GM21447 (cell line): ENCODE data around the gene XPO1.
A peak's percentile ranks its signal among the peaks of the same experiment; 100 is the strongest.
"Not testable (repeated sequence)": the region's sequence is repeated elsewhere in the genome, so short reads cannot be mapped to it uniquely, and the experiment has no call there.

Experiments
- ATAC-seq: cut with Tn5 transposase; IDR thresholded peaks from one replicate; pipeline ENCODE4 v1.9.1; 2021; ENCODE audit not compliant: unreplicated experiment

XPO1 gene, protein sequence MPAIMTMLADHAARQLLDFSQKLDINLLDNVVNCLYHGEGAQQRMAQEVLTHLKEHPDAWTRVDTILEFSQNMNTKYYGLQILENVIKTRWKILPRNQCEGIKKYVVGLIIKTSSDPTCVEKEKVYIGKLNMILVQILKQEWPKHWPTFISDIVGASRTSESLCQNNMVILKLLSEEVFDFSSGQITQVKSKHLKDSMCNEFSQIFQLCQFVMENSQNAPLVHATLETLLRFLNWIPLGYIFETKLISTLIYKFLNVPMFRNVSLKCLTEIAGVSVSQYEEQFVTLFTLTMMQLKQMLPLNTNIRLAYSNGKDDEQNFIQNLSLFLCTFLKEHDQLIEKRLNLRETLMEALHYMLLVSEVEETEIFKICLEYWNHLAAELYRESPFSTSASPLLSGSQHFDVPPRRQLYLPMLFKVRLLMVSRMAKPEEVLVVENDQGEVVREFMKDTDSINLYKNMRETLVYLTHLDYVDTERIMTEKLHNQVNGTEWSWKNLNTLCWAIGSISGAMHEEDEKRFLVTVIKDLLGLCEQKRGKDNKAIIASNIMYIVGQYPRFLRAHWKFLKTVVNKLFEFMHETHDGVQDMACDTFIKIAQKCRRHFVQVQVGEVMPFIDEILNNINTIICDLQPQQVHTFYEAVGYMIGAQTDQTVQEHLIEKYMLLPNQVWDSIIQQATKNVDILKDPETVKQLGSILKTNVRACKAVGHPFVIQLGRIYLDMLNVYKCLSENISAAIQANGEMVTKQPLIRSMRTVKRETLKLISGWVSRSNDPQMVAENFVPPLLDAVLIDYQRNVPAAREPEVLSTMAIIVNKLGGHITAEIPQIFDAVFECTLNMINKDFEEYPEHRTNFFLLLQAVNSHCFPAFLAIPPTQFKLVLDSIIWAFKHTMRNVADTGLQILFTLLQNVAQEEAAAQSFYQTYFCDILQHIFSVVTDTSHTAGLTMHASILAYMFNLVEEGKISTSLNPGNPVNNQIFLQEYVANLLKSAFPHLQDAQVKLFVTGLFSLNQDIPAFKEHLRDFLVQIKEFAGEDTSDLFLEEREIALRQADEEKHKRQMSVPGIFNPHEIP (N-terminal part only)

DNA sequence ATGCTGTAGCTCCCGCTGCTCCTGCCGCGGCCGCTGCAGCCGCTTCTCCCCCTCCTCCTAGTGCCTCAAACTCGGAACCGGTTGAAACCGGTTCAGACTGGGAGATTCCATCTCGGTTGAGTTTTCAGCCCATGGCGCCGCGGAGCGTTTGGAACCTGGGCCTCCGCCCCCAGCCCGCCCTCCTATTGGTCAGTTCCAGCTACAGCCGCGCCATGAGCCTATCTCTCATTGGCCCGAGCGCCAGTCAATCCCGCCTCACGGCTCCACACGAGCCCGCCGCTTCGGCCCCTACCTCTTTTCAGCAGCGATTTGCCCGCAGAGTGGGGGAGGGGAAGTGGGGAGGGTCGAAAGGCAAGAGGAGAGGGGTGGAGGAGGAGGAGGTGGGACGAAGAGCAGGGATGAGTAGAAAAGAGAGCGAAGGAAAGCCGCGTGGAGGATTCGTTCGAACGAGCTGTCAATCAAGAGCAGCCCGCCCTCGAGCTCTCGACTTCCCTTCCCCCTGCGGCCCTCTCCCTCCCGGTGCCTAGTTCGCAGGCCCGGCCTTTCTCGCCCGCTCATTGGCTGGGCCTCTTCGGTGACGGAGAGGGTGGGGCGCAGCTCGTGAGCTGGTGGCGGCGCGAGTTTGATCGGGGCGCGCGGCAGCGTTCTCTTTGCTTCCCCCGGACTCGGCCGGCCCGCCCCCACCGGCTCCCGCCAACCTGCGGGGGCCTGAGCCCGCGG, at the start of gene XPO1:
Gene XPO1, minus strand, starts transcription at position 157 of the 720 bp plus-strand sequence. CDS start 4,459 bp downstream, outside the sequence.
- ATAC-seq, result peak; percentile 70

DNA sequence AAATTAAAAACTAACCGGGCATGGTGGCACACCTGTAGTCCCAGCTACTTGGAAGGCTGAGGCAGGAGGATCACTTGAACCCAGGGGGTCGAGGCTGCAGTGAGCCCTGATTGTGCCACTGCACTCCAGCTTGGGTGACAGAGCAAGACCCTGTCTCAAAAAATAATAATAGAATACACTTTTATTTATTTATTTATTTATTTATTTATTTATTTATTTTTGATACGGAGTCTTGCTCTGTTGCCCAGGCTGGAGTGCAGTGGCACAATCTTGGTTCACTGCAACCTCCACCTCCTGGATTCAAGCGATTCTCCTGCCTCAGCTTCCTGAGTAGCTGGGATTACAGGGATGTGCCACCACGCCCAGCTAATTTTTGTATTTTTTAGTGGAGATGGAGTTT, 48.8 kb upstream of the XPO1 start:
- not testable (repeated sequence) for ATAC-seq

DNA sequence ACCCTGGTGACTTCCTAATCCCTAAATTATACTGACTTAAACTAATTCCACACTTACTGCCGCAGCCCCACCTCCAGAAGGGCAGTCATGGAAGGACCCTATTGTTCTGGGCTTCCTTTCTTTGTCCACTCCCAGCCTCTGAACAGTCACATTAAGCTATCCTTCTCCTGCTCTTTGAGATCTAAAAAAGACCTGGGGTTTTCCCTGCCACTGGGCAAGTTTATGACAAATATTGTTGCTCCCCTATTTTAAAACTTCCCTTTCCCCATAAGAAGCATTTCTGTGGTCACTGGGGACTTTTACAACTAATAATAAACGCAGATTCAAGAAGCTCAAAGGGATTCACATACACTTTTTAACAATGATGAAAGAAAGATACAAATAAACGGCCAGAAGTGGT, 47.2 kb upstream of the XPO1 start:
- no peak for ATAC-seq

DNA sequence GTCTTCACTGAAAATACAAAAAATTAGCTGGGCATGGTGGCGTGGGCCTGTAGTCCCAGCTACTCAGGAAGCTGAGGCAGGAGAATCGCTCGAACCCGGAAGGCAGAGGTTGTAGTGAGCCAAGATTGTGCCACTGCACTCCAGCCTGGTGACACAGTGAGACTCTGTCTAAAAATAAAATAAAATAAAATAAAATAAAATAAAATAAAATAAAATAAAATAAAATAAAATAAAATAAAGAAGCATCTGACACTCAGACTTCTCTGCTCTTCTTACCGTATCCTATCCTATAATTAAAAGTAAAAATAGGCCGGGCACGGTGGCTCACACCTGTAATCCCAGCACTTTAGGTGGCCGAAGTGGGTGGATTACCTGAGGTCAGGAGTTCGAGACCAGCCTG, 46.2 kb upstream of the XPO1 start:
- ATAC-seq, result not testable (repeated sequence)

DNA sequence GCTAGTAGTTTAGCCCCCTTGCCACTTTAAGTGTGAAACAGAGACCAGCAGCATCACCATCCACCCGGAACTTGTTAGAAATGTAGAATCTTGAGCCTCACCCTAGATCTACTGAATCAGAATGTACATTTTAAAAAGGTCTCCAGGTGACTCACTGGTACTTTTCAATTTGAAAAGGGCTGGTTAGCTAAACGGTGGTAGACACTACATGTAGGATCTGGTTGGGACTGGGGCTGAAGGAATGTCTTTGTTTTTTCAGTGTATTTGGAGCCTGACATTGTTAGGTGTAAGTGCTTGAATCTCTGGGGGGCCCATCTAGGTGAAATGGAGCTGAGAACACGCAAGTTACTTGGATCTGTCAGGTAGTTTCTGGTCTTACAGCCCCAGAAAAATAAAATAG, 44.0 kb upstream of the XPO1 start:
- ATAC-seq, result no peak

DNA sequence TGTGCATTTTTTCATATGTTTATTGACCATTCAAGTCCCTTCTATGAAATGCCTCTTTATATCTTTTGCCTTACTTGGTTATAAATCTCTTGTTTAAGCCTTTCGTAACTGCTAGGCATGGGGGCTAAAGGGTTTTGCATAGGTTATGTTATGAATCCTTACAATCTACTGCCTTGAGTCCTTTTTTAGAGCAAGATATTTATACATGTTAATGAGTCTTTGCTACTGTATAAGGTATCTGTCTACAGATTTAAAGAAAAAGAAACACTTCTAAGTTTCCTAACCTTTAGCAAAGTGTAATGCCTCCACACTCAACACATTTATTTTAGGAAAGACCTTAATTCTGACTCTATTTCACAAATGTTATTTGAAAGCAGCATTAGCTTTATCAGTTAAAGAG, 43.6 kb upstream of the XPO1 start:
- ATAC-seq, result no peak

DNA sequence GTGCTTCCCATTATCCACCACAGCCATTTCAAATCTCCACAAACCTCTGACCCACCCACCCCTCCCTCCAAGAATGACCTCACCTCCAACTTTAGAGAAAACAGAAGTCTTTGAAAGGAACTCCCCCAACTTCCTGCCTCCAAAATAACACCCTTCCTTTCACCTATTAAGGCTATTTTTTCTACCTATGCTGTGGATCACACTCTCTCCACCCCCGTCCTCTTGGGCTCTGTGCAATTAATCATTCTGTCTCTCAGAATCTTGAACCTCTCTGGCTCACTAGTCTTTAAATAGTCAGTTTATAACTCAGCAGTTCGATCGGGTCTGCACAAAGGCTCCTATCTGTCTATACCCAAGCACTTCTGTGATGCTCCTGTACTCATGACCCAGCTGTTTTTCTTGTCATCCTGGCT, 37.3 kb upstream of the XPO1 start:
- ATAC-seq, result no peak

DNA sequence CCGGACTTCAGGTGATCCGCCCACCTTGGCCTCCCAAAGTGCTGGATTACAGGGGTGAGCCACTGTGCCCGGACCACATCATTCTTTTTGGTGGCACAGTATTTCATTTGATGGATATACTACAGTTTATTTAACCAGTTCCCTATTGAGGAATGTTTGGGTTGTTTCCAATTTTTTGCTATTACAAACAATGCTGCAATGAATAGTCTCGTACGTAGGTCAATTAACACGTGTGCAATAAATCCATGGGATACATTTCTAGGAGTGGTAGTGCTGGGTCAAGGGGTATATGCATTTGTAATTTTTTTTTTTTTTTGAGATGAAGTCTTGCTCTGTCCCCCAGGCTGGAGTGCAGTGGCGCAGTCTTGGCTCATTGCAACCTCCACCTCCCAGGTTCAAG, 28.4 kb upstream of the XPO1 start:
- no peak for ATAC-seq

DNA sequence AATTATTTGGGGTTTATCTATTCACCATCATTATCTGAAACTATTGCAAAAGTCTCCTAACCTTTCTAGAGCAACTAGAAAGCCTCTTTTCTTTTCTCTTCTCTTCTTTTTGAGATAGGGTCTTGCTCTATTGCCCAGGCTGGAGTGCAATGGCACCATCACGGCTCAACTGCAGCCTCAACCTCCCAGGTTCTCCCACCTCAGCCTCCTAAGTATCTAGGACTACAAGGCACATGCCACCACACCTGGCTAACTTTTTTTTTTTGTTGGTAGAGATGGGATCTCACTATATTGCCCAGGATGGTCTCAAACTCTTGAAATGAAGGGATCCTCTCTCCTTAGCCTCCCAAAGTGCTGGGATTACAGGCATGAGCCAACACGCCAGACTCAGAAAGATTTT, 24.5 kb upstream of the XPO1 start:
- no peak for ATAC-seq

DNA sequence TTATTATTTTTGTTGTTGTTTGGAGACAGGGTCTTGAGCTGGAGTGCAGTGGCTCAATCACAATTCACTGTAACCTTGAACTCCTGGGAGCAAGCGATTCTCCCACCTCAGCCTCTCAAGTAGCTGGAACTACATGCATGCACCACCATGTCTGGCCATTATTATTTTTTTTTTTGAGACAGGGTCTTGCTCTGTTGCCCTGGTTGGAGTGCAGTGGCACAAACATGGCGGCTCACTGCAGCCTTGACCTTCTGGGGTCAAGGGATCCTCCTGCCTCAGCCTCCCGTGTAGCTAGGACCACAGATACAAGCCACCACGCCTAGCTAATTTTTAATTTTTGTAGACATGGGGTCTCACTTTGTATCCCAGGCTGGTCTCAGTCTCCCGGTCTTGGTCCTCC, 20.0 kb upstream of the XPO1 start:
- ATAC-seq, result no peak

DNA sequence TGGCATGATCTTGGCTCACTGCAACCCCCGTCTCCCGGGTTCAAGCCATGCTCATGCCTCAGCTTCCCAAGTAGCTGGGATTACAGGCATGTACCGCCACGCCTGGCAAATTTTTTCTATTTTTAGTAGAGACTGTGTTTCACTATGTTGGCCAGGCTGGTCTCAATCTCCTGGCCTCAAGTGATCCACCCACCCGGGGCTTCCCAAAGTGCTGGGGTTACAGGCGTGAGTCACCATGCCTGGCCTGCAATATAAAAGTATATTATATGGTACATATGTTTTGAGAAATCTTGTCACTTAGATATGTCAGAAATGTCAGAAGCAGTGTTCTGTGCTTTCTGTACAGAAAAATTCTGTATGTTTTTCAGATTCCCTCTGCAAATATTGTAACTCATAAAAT, 19.2 kb upstream of the XPO1 start:
- ATAC-seq, result no peak

DNA sequence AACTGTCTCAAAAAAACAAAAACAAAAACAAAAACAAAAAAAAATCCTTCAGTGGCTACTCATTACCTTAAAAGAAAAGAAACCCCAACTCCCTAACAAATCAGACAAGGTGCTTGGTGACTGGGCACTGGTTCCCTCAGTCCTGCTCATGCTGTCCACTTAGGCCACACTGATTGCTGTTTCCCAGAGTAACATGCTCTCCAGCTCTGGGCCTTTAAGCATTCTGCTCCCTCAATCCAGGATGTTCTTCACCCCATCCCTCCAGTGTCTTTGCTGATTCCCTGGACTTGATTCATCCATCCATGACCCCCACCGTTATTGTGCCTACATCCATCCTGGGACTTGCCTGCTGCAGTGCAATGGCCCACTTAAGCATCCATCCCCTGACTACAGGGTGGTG, 16.4 kb upstream of the XPO1 start:
- ATAC-seq, result no peak

DNA sequence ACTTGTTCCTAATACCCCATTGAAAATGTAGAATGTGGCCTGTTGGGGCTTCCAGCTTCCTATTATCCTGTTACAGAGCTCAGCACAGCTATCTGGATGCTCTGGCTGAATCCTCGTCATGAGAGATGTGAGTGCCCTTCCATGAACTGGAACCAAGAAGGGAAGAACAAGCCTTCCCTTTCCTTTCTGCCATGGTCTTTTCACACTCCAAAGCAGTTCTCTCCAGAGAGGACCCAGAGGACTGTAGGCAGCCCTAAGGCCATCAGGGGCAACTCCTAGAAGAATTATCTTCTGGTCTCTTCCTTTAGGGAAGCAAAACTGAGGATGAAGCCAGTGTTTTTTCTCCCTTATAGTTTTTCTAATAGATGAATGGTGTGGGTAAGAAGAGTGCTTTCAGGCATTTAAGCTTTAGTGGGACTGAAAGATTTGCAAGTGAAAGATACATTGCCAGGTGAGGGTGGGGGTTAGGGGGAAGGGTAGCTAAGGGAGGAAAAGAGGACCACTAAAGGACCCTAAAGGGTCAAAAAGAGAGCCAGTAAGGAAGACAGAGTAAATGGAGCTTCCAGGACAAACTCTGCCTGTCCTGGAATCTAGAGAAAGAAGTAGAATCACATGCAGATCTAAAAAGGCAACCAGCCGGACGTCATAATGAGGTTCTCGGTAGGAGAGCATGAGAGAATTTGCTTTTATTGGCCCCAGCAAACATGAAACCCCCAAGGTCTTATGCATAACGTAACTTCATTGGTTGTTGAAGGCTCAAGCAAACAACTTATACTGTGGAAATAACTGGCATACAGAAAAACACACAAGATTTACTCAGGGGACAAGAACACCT, 12.4 kb upstream of the XPO1 start:
- ATAC-seq, result no peak

DNA sequence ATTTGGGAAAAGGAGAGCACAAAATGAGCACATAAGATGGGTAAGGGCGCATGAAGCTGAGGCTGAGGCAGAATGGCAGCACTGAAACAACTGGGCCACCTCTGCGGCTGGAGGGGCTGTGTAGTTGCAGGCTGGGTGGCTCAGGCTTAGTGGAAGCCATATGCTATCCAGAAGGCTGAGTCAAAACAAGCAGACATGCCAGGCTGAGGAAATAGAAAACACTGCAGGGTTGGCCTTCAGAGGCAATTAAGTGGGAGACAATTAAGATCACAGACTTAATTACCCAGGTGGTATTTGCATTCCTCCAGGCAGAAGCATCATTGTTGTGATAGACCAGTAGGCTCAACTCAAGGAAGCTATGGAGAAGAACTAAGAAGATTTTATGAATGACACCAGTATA, 11.4 kb upstream of the XPO1 start:
- ATAC-seq, result no peak

DNA sequence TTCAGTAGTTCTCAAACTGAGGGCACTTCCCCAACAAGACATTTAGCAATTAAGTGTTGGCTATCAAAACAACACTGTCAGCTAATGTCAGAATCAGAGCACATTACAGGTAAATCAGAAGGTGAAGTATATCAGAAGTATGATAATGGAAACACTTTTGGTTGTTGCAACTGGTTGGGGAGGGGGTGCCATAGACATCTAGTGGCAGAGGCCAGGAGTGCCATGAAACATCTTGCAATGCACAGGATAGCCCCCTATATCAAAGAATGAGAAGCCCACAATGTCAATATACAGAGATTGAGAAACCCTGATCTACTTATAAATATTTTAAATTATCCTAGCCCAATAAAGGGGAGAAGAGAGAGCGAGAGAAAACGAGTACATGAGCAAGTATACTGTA, 4.9 kb upstream of the XPO1 start:
- no peak for ATAC-seq

DNA sequence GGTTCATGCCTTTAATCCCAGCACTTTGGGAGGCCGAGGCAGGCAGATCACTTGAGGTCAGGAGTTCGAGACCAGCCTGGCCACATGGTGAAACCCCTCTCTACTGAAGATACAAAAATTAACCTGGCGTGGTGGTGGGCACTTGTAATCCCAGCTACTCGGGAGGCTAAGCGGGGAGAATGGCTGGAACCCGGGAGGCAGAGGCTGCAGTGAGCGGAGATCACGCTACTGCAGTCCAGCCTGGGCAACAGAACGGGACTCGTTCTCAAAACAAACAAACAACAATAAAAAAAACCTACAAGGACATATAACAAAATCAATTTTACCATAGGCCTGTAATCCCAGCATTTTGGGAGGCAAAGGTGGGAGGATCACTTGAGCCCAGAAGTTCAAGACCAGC, 2.0 kb upstream of the XPO1 start:
- ATAC-seq, result not testable (repeated sequence)

DNA sequence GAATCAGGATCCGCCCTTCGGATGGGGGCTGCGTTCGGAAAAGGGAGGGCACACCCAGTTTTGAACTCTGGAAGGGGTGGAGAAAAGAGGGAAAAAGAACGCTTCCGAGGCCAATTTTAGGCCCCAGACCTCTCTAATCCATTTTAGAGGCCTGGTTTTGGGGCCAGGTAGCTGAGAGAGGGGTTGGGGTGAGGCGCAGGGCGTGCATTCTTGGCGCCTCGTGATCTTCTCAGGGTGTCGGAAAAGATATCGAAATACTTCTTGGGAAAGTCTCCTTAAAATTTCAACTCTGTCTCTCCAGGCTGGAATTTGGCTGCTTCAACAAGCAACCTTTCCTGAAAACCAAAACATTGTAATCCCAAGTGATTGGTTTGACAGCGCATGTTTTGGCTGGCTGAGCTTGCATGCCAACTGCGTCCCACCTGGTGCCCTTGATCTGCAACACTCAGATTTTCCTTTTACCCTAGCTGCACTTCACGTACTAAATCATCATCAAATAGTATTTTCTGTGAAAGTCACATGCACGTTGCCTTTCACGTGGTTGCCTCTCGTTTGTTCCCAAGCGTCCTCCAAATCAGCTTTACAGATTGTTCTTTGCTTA, 864 bp upstream of the XPO1 start:
- peak; percentile 3 for ATAC-seq

DNA sequence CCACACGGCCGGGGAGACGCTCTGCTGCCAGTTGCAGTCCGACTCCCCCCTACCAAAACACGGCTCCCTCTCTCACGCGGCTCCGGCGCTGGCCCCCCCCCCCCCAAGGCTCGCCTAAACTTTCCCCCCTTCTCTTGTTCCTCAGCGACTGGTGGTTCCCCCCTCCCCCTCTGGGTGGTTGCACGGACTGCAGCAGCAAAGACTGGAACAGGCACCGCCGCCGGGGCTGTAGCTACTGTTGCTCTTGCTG, 281 bp downstream of the XPO1 start:
- no peak for ATAC-seq

DNA sequence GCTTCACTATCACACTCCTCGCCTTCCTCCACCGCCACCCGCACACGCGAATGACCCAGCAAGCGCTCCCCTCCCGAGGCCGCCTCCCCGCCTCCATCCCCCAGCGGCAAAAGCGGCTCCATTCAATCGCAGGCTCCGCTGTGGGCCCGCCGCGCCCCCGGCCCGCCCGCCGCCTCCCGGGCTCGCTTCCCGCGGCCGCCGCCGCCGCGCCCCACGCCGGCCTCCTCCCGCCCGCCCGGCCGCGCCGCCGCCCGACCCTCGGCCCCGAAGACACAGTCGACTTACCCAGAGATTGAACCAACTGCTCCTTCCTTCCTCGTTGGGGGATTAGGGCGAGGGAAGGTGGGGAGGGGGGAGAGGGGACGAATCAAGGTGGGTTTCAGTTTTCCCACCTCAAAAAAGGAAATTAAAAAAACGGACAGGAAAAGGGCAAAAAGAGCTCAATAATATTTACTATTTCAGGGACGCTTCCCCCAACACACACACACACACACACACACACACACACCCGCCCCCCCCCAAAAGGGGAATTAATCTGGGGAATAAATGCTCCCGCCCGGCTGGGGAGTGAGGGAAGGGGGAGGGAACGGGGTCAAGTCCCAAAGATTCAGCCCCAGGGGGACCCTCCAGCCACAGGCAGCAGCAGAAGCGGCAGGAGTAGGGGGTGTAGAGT, 743 bp downstream of the XPO1 start:
- ATAC-seq, result no peak
